ENCODE results near the gene GUCA1A. TPM values are rescaled to one million over a fixed set of nuclear protein-coding genes. Genes with fewer than 3 reads are reported as not detected.

GUCA1A gene
- total and polyA plus RNA-seq, 2 experiments from 2014 or later: 0.63 to 1.1 TPM

DNA sequence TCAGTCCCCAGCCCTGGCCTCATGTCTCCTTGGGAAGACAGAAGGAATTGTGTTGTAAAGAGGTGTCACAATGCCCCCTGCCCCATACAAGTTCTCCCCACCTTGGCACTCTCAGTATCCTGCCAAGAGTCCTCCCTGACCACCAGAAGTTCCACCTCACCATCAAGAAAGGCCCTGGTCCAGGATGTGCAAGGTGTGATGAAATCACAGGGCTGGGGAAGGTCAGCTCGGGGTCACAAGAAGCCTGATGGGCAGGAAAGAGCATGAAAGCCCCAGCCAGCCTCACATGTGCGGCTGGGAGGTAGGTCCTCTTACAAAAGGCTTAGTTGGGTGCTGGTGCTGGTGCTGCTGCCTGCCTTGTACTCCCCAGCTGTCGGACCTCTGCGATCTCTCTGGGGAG is 17.9 kb upstream of the GUCA1A start:
- DNase-seq (ENCODE audit: low read depth in 1 of 2, low spot score in 1 of 2): no peak
- H3K36me3 ChIP-seq: no peaks in the 10 kb centered on the region
- H3K9me3 ChIP-seq (ENCODE audit: low read depth): no peaks in the 10 kb centered on the region
- no peaks in the 10 kb centered on the region for H3K27me3 ChIP-seq
- no peak overlapping the region for H3K27ac ChIP-seq
- TF ChIP-seq, protein P1, sequence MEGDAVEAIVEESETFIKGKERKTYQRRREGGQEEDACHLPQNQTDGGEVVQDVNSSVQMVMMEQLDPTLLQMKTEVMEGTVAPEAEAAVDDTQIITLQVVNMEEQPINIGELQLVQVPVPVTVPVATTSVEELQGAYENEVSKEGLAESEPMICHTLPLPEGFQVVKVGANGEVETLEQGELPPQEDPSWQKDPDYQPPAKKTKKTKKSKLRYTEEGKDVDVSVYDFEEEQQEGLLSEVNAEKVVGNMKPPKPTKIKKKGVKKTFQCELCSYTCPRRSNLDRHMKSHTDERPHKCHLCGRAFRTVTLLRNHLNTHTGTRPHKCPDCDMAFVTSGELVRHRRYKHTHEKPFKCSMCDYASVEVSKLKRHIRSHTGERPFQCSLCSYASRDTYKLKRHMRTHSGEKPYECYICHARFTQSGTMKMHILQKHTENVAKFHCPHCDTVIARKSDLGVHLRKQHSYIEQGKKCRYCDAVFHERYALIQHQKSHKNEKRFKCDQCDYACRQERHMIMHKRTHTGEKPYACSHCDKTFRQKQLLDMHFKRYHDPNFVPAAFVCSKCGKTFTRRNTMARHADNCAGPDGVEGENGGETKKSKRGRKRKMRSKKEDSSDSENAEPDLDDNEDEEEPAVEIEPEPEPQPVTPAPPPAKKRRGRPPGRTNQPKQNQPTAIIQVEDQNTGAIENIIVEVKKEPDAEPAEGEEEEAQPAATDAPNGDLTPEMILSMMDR (IDR thresholded peaks at IDR 0.05; ENCODE audit: low read depth, low read length): no peak
- H3K4me1 ChIP-seq (ENCODE audit: low read depth): no peaks in the 10 kb centered on the region
- H3K4me3 ChIP-seq: no peak overlapping the region

DNA sequence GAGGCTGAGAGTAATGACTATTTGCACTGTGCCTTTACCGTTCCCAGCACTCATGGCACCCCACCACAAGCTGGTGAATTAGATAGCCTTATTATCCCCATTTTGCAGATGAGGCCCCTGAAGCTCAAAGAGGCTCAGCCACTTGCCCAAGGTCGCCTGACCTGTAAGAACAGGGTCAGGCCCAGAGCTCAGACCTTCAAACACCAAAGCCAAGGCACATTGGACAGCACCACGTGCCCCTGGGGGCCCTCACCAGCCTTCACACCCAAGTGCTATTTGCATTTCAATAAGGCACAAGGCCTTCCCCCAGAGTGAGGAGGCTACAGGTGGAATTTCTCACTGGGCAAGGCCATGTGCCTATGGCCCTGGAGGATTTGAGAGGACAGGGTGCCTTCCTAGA is 16.5 kb upstream of the GUCA1A start:
- H3K4me3 ChIP-seq: no peak overlapping the region
- H3K36me3 ChIP-seq: no peaks in the 10 kb centered on the region
- no peaks in the 10 kb centered on the region for H3K27me3 ChIP-seq
- no peaks in the 10 kb centered on the region for H3K9me3 ChIP-seq (ENCODE audit: low read depth)
- DNase-seq (ENCODE audit: low read depth in 1 of 2, low spot score in 1 of 2): no peak
- no peak overlapping the region for H3K27ac ChIP-seq
- H3K4me1 ChIP-seq (ENCODE audit: low read depth): no peaks in the 10 kb centered on the region
- TF ChIP-seq, protein P1 (IDR thresholded peaks at IDR 0.05; ENCODE audit: low read depth, low read length): no peak

DNA sequence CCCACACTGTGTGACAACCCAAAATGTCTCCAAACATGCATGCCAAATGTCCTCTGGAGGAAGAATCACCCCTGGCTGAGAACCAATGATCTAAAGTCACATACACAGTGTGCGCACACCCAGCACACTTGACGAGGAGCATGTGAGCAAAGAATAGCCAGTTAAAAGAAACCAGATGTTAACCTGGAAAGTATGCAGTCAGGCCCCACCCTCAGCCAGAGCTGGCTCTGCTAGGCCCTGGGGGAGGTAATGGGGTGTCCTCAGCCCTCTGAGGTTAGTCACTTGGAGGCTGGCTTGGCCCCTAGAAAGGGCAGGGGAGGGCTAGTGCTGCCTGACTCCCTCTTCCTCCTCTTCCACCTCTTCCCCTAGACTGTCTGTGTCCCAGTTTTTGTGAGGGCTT is 15.2 kb upstream of the GUCA1A start:
- Histone ChIP-seq H3K9me3 (ENCODE audit: low read depth) (no peaks in the 10 kb centered on the region), H3K4me1 (ENCODE audit: low read depth) (peaks cover 6% of the 10 kb centered on the region), H3K27ac (no peak overlapping the region), H3K27me3 (no peaks in the 10 kb centered on the region), H3K36me3 (no peaks in the 10 kb centered on the region), H3K4me3 (no peak overlapping the region)
- TF ChIP-seq, protein P1 (IDR thresholded peaks at IDR 0.05; ENCODE audit: low read depth, low read length): no peak
- DNase-seq (ENCODE audit: low read depth in 1 of 2, low spot score in 1 of 2): peak in 1 of 2 donors; percentile 11

DNA sequence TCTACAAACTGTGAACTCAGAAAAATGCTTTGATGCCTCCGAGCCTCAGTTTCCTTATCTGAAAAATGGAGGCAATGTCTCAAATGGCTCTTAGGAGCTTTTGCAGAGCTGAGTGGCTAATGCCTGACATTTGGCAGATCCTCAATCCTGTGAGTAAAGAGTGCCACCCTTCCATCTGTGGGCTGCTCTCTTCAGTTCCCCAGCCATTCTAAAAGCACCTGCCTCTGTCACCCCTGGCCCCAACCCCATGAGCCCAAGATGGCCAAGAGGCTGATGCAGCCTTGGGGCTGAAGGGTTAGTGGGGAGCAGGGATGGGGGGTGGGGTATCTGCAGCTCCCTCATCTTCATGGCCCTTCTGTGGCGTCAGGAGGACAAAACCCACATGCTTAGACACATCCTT is 14.5 kb upstream of the GUCA1A start:
- Histone ChIP-seq H3K9me3 (ENCODE audit: low read depth) (no peaks in the 10 kb centered on the region), H3K27ac (no peak overlapping the region), H3K36me3 (no peaks in the 10 kb centered on the region), H3K27me3 (no peaks in the 10 kb centered on the region), H3K4me1 (ENCODE audit: low read depth) (peaks cover 6% of the 10 kb centered on the region), H3K4me3 (no peak overlapping the region)
- no peak for DNase-seq (ENCODE audit: low read depth in 1 of 2, low spot score in 1 of 2)
- TF ChIP-seq, protein P1 (IDR thresholded peaks at IDR 0.05; ENCODE audit: low read depth, low read length): no peak

DNA sequence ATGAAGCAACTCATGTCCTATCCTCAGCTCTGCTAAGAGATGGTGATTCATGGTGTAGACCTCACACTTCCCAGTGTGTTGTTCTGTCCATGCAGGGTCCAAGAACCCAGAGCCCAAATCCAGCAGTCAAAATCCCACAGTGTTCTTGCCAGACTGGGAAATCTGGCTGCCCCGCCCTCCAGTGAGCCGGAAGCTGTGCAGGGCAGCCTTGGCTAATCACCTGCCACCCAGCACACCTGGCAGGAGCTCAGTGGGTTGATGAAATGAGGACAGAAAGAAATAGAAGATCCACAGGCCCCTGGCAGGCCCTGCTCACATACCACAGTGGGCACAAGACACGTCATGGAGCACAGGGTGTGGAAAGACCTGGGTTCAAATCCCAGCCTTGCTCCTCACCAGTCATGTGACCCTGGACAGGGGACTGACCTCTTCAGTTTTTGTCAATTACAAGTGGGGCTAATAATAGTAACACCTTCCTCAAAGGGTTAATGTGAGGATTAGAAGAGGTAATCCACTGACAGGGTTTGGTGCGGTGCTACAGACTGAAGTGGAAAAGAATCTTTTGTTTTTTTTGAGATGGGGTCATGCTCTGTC is 13.6 kb upstream of the GUCA1A start:
- H3K27me3 ChIP-seq: no peaks in the 10 kb centered on the region
- H3K36me3 ChIP-seq: no peaks in the 10 kb centered on the region
- no peak overlapping the region for H3K4me3 ChIP-seq
- H3K4me1 ChIP-seq (ENCODE audit: low read depth): peaks cover 6% of the 10 kb centered on the region
- no peak overlapping the region for H3K27ac ChIP-seq
- no peak for DNase-seq (ENCODE audit: low read depth in 1 of 2, low spot score in 1 of 2)
- H3K9me3 ChIP-seq (ENCODE audit: low read depth): no peaks in the 10 kb centered on the region
- TF ChIP-seq, protein P1 (IDR thresholded peaks at IDR 0.05; ENCODE audit: low read depth, low read length): no peak

Measured in cardiac muscle cell (in vitro differentiated cells and primary cell).